Measurements from ENCODE around the gene SSR1.
"Not testable (repeated sequence)": the region's sequence is repeated elsewhere in the genome, so short reads cannot be mapped to it uniquely, and the experiment has no call there.

The SSR1 gene

GRCh38 chr6:7328243-7328642, 15.2 kb upstream of the SSR1 start:
- TF ChIP-seq, protein P1, sequence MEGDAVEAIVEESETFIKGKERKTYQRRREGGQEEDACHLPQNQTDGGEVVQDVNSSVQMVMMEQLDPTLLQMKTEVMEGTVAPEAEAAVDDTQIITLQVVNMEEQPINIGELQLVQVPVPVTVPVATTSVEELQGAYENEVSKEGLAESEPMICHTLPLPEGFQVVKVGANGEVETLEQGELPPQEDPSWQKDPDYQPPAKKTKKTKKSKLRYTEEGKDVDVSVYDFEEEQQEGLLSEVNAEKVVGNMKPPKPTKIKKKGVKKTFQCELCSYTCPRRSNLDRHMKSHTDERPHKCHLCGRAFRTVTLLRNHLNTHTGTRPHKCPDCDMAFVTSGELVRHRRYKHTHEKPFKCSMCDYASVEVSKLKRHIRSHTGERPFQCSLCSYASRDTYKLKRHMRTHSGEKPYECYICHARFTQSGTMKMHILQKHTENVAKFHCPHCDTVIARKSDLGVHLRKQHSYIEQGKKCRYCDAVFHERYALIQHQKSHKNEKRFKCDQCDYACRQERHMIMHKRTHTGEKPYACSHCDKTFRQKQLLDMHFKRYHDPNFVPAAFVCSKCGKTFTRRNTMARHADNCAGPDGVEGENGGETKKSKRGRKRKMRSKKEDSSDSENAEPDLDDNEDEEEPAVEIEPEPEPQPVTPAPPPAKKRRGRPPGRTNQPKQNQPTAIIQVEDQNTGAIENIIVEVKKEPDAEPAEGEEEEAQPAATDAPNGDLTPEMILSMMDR (IDR thresholded peaks at IDR 0.05; ENCODE audit: low read depth, low read length, missing control alignments), result no peak

GRCh38 chr6:7325750-7326149, 12.8 kb upstream of the SSR1 start:
- H3K4me3 ChIP-seq (ENCODE audit: low read depth, low read length), result no peak overlapping the region
- no peak for DNase-seq (ENCODE audit: low read depth)
- TF ChIP-seq, protein P1 (IDR thresholded peaks at IDR 0.05; ENCODE audit: low read depth, low read length, missing control alignments), result no peak

More at GRCh38 chr6:7328243-7328642, 15.2 kb upstream of the SSR1 start:
- H3K4me3 ChIP-seq (ENCODE audit: low read depth, low read length), result no peak overlapping the region
- DNase-seq (ENCODE audit: low read depth), result no peak

- no peak for DNase-seq (ENCODE audit: low read depth)
- TF ChIP-seq, protein P1 (IDR thresholded peaks at IDR 0.05; ENCODE audit: low read depth, low read length, missing control alignments), result no peak
- no peak overlapping the region for H3K4me3 ChIP-seq (ENCODE audit: low read depth, low read length)
These were observed 11.5 kb upstream of the SSR1 start for GRCh38 chr6:7324520-7324919.

- TF ChIP-seq, protein P1 (IDR thresholded peaks at IDR 0.05; ENCODE audit: low read depth, low read length, missing control alignments), result no peak
- H3K4me3 ChIP-seq (ENCODE audit: low read depth, low read length), result no peak overlapping the region
- DNase-seq (ENCODE audit: low read depth), result no peak
These were observed 10.1 kb upstream of the SSR1 start for GRCh38 chr6:7323074-7323473.

- not testable (repeated sequence) for DNase-seq (ENCODE audit: low read depth); H3K4me3 ChIP-seq (ENCODE audit: low read depth, low read length)
These were observed 8.9 kb upstream of the SSR1 start for GRCh38 chr6:7321866-7322265.

DNA sequence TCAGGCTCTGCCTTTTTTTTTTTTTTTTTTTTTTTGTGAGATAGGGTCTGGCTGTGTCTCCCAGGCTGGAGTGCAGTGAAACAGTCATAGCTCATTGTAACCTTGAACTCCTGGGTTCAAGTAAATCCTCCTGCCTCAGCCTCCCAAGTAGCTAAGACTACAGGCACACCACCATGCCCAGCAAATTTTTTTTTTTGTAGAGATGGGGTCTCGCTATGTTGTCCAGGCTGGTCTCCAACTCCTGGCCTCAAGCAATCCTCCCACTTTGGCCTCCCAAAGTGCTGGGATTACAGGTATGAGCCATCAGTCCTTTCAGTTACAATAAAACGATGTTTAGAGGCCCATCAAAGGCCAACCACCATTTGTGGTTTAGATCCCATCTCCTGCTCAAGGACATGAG, 6.4 kb upstream of the SSR1 start:
- not testable (repeated sequence) for DNase-seq (ENCODE audit: low read depth); H3K4me3 ChIP-seq (ENCODE audit: low read depth, low read length)

DNA sequence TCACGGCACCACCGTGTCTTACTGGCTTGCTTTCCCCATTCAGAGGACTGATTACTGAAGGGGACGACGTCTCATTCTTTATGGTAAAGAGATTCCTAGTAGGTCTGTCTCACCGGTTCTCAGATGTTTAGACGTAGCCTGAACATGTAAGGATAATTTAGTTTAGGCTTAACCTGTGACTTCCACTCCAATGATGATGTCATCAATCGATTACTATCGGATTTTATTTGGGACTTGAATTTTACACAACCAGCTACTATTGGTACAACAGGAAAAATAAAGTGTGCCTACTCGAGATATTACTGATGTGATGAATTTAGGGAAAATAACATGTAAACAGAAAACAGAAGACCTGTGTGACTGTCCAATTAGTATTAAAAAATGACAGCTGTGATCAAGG, 4.5 kb upstream of the SSR1 start:
- no peak for DNase-seq (ENCODE audit: low read depth)
- TF ChIP-seq, protein P1 (IDR thresholded peaks at IDR 0.05; ENCODE audit: low read depth, low read length, missing control alignments), result no peak
- H3K4me3 ChIP-seq (ENCODE audit: low read depth, low read length), result no peak overlapping the region

DNA sequence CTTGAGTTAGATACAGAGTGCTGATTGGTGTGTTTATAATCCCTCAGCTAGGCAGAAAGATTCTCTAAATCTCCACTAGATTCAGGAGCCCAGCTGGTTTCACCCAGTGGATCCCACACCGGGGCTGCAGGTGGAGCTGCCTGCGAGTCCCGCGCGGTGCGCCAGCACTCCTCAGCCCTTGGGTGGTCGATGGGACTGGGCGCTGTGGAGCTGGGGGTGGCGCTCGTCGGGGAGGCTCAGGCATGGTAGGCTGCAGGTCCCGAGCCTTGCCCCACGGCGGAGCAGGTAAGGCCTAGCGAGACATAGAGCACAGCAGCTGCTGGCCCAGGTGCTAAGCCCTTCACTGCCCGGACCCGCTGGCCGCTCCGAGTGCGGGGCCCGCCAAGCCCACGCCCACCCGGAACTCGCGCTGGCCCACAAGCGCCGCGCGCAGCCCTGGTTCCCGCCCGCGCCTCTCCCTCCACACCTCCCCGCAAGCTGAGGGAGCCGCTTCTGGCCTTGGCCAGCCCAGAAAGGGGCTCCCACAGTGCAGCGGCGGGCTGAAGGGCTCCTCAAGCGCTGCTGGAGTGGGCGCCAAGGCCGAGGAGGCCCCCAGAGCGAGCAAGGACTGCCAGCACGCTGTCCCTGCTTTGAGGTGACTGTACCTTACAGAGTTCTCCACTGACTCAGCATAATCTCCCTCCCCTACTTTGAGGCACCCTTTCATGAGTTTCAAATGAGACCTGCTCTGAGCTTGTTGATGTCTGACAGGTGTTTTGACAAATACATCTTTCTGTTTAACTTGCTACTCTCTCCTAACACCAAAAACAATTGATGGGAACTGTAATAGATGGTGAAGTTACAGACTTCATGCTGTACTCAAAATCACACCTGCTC, 3.9 kb upstream of the SSR1 start:
- TF ChIP-seq, protein P1 (IDR thresholded peaks at IDR 0.05; ENCODE audit: low read depth, low read length, missing control alignments), result no peak
- H3K4me3 ChIP-seq (ENCODE audit: low read depth, low read length), result no peak overlapping the region

More for the DNA sequence above, 3.9 kb upstream of the SSR1 start:
- no peak for DNase-seq (ENCODE audit: low read depth)
